Measurements from ENCODE around the gene MOB2.

The MOB2 gene

GRCh38 chr11:1462698-1462975 is 23.9 kb downstream of the MOB2 start:
- no peaks in the 10 kb centered on the region for H3K79me2 ChIP-seq (ENCODE audit: insufficient read depth, low read length)
- H2AFZ ChIP-seq (ENCODE audit: low read length), result no peak overlapping the region
- no peak overlapping the region for H3K4me3 ChIP-seq (ENCODE audit: low read length, poor library complexity, severe bottlenecking)
- no peaks in the 10 kb centered on the region for H3F3A ChIP-seq (ENCODE audit: low read depth)
- H3K4me1 ChIP-seq (ENCODE audit: insufficient read depth, low read length, poor library complexity, severe bottlenecking), result no peaks in the 10 kb centered on the region
- no peaks in the 10 kb centered on the region for H3K9me2 ChIP-seq (replicated peaks; ENCODE audit: low read depth, low read length)
- no peaks in the 10 kb centered on the region for H3K36me3 ChIP-seq (ENCODE audit: insufficient read depth, low read length)
- H3K9ac ChIP-seq (ENCODE audit: low read depth, low read length, poor library complexity, severe bottlenecking), result no peak overlapping the region
- H3K9me3 ChIP-seq (ENCODE audit: insufficient read depth, low read depth, low read length), result no peaks in the 10 kb centered on the region
- H3K4me2 ChIP-seq (ENCODE audit: low read depth, low read length, poor library complexity, severe bottlenecking), result no peak overlapping the region
- no peaks in the 10 kb centered on the region for H4K20me1 ChIP-seq (ENCODE audit: insufficient read depth, low read length, poor library complexity, severe bottlenecking)
- no peak for TF ChIP-seq CTCF (conservative IDR thresholded peaks at IDR 0.05; ENCODE audit: low read length)
- TF ChIP-seq EZH2phosphoT487 (IDR thresholded peaks at IDR 0.05; ENCODE audit: borderline replicate concordance), result no peak
- no peaks in the 10 kb centered on the region for H3K27me3 ChIP-seq (ENCODE audit: insufficient read depth, low read length, poor library complexity, severe bottlenecking)

GRCh38 chr11:1461826-1462697 is 24.5 kb downstream of the MOB2 start:
- Histone ChIP-seq H3K9me2 (replicated peaks; ENCODE audit: low read depth, low read length) (no peaks in the 10 kb centered on the region), H3K9me3 (ENCODE audit: insufficient read depth, low read depth, low read length) (no peaks in the 10 kb centered on the region), H3K27me3 (ENCODE audit: insufficient read depth, low read length, poor library complexity, severe bottlenecking) (no peaks in the 10 kb centered on the region), H3K9ac (ENCODE audit: low read depth, low read length, poor library complexity, severe bottlenecking) (no peak overlapping the region), H3K4me3 (ENCODE audit: low read length, poor library complexity, severe bottlenecking) (no peak overlapping the region), H3K79me2 (ENCODE audit: insufficient read depth, low read length) (no peaks in the 10 kb centered on the region), H3K36me3 (ENCODE audit: insufficient read depth, low read length) (no peaks in the 10 kb centered on the region), H3K4me2 (ENCODE audit: low read depth, low read length, poor library complexity, severe bottlenecking) (no peak overlapping the region), H3F3A (ENCODE audit: low read depth) (no peaks in the 10 kb centered on the region), H3K4me1 (ENCODE audit: insufficient read depth, low read length, poor library complexity, severe bottlenecking) (no peaks in the 10 kb centered on the region), H2AFZ (ENCODE audit: low read length) (no peak overlapping the region), H4K20me1 (ENCODE audit: insufficient read depth, low read length, poor library complexity, severe bottlenecking) (no peaks in the 10 kb centered on the region)
- TF ChIP-seq CTCF (conservative IDR thresholded peaks at IDR 0.05; ENCODE audit: low read length) (no peak), EZH2phosphoT487 (IDR thresholded peaks at IDR 0.05; ENCODE audit: borderline replicate concordance) (no peak)

- Histone ChIP-seq H4K20me1 (ENCODE audit: insufficient read depth, low read length, poor library complexity, severe bottlenecking) (no peaks in the 10 kb centered on the region), H3F3A (ENCODE audit: low read depth) (no peaks in the 10 kb centered on the region), H3K9me2 (replicated peaks; ENCODE audit: low read depth, low read length) (no peaks in the 10 kb centered on the region), H3K79me2 (ENCODE audit: insufficient read depth, low read length) (no peaks in the 10 kb centered on the region), H3K9ac (ENCODE audit: low read depth, low read length, poor library complexity, severe bottlenecking) (no peak overlapping the region), H2AFZ (ENCODE audit: low read length) (no peak overlapping the region), H3K4me1 (ENCODE audit: insufficient read depth, low read length, poor library complexity, severe bottlenecking) (no peaks in the 10 kb centered on the region), H3K4me3 (ENCODE audit: low read length, poor library complexity, severe bottlenecking) (no peak overlapping the region), H3K4me2 (ENCODE audit: low read depth, low read length, poor library complexity, severe bottlenecking) (no peak overlapping the region), H3K36me3 (ENCODE audit: insufficient read depth, low read length) (no peaks in the 10 kb centered on the region), H3K9me3 (ENCODE audit: insufficient read depth, low read depth, low read length) (no peaks in the 10 kb centered on the region), H3K27me3 (ENCODE audit: insufficient read depth, low read length, poor library complexity, severe bottlenecking) (no peaks in the 10 kb centered on the region)
- TF ChIP-seq EZH2phosphoT487 (IDR thresholded peaks at IDR 0.05; ENCODE audit: borderline replicate concordance) (no peak), CTCF (conservative IDR thresholded peaks at IDR 0.05; ENCODE audit: low read length) (no peak)
These were observed 25.4 kb downstream of the MOB2 start for GRCh38 chr11:1460986-1461825.
